Measurements from ENCODE around the gene H2AZ2.

Gene H2AZ2

DNA sequence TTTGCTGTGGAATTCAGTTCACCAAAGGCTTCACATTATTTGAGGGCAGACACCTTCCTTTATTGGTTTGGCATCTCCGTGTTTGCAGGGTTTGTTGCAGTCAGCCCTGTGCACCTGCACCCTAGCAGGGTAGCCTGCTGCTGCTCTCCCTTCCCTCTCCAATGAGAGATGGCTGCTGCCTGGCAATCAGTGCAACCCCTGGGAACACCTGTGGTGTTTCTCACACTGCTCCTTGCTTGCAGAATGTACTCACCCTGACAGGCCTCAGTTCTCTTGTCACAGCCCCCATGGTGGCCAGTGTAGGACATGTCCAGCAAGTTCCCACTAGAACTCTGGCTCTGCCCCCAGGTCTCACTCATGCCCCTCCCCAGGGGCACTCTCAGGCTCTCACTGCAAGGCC is 63.5 kb downstream of the H2AZ2 start:
- DNase-seq (ENCODE audit: low read depth), result no peak

DNA sequence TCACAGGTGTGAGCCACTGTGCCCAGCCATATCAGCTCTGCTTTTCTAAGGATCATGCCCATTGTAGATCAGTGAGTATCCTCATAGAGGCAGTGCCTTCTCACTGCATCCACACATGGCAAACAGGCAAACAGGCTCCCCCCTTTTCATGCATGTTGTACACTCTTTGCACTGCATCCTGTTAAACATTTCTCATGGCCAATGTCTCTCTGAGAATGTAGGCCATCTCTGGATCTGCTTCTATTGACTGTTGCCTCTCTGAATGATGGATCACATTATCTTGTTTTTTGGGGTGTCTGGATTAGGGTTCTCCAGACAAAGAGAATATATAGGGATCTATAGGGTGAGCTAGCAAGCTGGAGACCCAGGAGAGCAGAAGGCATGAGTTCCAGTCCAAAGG is 64.5 kb downstream of the H2AZ2 start:
- no peak for DNase-seq (ENCODE audit: low read depth)

DNA sequence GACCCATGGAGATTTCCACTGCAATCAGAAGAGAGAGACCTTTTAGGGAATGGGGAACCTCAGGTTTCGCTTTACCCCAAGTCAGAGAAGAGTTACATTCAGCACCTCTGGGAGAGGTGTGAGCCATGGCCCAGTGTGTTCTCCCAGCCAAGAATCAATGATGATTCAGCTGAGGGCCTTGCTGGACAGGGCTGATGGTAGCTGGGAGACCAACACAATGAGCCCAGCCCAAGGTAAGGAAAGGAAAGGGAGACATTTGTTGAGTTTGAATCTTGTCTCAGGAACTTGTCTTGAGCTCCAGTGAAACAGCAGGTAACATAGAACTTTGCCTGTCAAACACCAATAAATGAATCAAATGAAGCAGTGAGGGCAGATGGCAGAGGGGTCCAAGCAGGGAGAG is 65.4 kb downstream of the H2AZ2 start:
- DNase-seq (ENCODE audit: low read depth), result no peak

Data from activated T-helper 9 cell treated with anti-CD3 and anti-CD28 coated beads, Interleukin-2, amount 50 U/mL, for 16 hours (primary cell).